Parathyroid adenoma (tissue), 2 donors: ENCODE measurements around the gene KRTAP5-2.

Experiments used
- H2AFZ ChIP-seq: fragments of 300-600 bp; sonication (generic); one replicate; pipeline ENCODE4 v1.7.0; 2017; ENCODE audit warnings: antibody characterized with exemption, mild to moderate bottlenecking
- H3K27ac ChIP-seq: fragments of 300-600 bp; sonication (generic); one replicate; pipeline ENCODE4 v1.7.0; 2017
- H3K27me3 ChIP-seq: fragments of 300-600 bp; sonication (generic); one replicate; pipeline ENCODE4 v1.7.0; 2017; ENCODE audit warnings: low read length; ENCODE audit not compliant: control insufficient read depth, insufficient read depth
- H3K36me3 ChIP-seq: fragments of 300-600 bp; sonication (generic); one replicate; pipeline ENCODE4 v1.7.0; 2017; ENCODE audit warnings: low read length; ENCODE audit not compliant: control insufficient read depth, insufficient read depth
- H3K4me1 ChIP-seq: fragments of 300-600 bp; sonication (generic); one replicate; pipeline ENCODE4 v1.7.0; 2017; ENCODE audit warnings: control low read depth
- H3K4me2 ChIP-seq: fragments of 300-600 bp; sonication (generic); one replicate; pipeline ENCODE4 v1.7.0; 2017; ENCODE audit warnings: low read length
- H3K4me3 ChIP-seq: fragments of 300-600 bp; sonication (generic); one replicate; pipeline ENCODE4 v1.7.0; 2017; ENCODE audit warnings: low read depth, low read length
- H3K79me2 ChIP-seq: fragments of 300-600 bp; sonication (generic); one replicate; pipeline ENCODE4 v1.7.0; 2017; ENCODE audit warnings: control low read depth
- H3K9ac ChIP-seq: fragments of 300-600 bp; sonication (generic); one replicate; pipeline ENCODE4 v1.7.0; 2017; ENCODE audit warnings: mild to moderate bottlenecking
- H3K9me3 ChIP-seq: fragments of 300-600 bp; sonication (generic); one replicate; pipeline ENCODE4 v1.7.0; 2017; ENCODE audit warnings: low read length; ENCODE audit not compliant: control insufficient read depth
- CTCF ChIP-seq: fragments of 300-600 bp; sonication (generic); IDR thresholded peaks from one replicate; pipeline ENCODE4 v1.7.0; 2017; ENCODE audit warnings: antibody characterized with exemption, mild to moderate bottlenecking
- donor health status: primary hyperparathyroidism.

The KRTAP5-2 gene

DNA sequence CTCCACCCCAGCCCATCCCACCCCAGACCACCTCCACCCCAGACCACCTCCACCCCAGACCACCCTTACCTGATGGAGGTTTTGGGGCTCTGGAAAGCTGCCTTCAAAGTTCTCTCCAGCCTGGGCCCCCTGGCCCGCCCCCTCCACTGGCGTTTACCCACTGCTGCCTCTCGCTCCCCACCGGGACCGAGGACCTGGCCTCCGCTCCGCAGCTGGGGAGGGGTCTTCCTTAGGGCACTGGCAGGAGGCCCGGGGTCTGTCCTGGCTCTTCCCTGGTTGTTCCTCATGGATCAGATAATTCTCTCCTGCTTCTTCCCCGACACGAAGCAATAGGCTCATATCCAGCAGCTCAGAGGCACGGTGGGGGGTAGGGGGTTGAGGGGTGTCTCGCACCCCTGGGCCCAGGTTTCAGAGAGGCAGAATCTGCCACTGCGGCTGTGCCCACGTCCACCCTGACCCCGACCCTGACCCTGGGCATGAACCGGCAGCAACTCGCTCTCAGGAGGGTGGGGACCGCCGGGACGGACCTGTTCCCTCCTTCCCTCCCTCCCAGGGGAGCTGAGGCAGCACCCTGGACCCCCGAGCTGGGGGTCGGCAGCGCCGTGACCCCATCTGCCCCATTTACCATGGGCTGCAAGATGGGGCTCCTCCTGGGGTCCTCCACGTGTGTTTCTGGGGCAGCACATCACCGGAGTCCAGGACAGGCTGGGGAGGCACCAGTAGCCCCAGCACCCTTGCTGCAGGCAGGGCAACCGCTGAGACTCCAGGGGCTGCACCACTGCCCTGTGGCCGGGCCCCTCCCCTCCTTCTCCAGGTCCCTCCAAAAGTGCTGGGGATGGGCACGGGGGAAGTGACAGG is 44.4 kb upstream of the KRTAP5-2 start:
- Histone ChIP-seq H2AFZ (no peak overlapping the region), H3K36me3 (no peaks in the 10 kb centered on the region), H3K4me1 (peaks cover 4% of the 10 kb centered on the region), H3K9ac (no peak overlapping the region), H3K79me2 (no peaks in the 10 kb centered on the region), H3K27me3 (no peaks in the 10 kb centered on the region), H3K9me3 (no peaks in the 10 kb centered on the region), H3K4me2 (no peak overlapping the region), H3K27ac (no peak overlapping the region), H3K4me3 (no peak overlapping the region)
- TF ChIP-seq CTCF, result no peak

- H3K9ac ChIP-seq, result no peak overlapping the region
- no peak overlapping the region for H3K27ac ChIP-seq
- TF ChIP-seq CTCF, result no peak
- H3K4me1 ChIP-seq, result peaks cover 4% of the 10 kb centered on the region
- H3K27me3 ChIP-seq, result no peaks in the 10 kb centered on the region
- no peaks in the 10 kb centered on the region for H3K79me2 ChIP-seq
- no peak overlapping the region for H2AFZ ChIP-seq
- no peaks in the 10 kb centered on the region for H3K9me3 ChIP-seq
- H3K36me3 ChIP-seq, result no peaks in the 10 kb centered on the region
- H3K4me2 ChIP-seq, result no peak overlapping the region
- H3K4me3 ChIP-seq, result no peak overlapping the region
Observed at GRCh38 chr11:1641096-1641495, 43.0 kb upstream of the KRTAP5-2 start.

- no peaks in the 10 kb centered on the region for H3K36me3 ChIP-seq
- H3K9ac ChIP-seq, result no peak overlapping the region
- no peak overlapping the region for H3K4me2 ChIP-seq
- H3K27me3 ChIP-seq, result no peaks in the 10 kb centered on the region
- peaks cover 4% of the 10 kb centered on the region for H3K4me1 ChIP-seq
- H3K27ac ChIP-seq, result no peak overlapping the region
- no peaks in the 10 kb centered on the region for H3K79me2 ChIP-seq
- no peak overlapping the region for H3K4me3 ChIP-seq
- no peaks in the 10 kb centered on the region for H3K9me3 ChIP-seq
- peak; percentile 41 for TF ChIP-seq CTCF
- H2AFZ ChIP-seq, result no peak overlapping the region
Observed at GRCh38 chr11:1640076-1640946, 42.2 kb upstream of the KRTAP5-2 start.

DNA sequence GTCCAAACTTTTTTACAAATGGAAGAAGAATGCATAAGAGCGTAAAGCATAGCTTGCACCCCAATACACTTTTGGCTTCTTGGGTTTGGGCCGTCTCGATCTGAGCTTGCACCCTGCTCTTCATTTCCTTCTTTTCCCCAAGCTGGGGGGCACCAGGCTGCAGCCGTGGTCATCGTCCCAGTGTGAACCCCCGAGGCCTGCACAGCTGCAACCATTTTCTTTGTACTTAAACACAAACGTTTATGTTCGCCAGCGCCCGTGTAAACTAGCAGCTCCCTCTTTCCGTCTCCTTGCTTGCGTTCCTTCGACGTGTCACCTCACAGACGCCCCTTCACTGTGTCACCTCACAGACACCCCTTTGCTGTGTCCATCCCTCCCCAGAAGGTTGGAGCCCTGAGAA is 41.6 kb upstream of the KRTAP5-2 start:
- H3K79me2 ChIP-seq, result no peaks in the 10 kb centered on the region
- no peaks in the 10 kb centered on the region for H3K27me3 ChIP-seq
- H3K9ac ChIP-seq, result no peak overlapping the region
- TF ChIP-seq CTCF, result no peak
- H3K4me1 ChIP-seq, result peaks cover 4% of the 10 kb centered on the region
- H2AFZ ChIP-seq, result no peak overlapping the region
- H3K36me3 ChIP-seq, result no peaks in the 10 kb centered on the region
- H3K27ac ChIP-seq, result no peak overlapping the region
- H3K4me3 ChIP-seq, result no peak overlapping the region
- no peak overlapping the region for H3K4me2 ChIP-seq
- H3K9me3 ChIP-seq, result no peaks in the 10 kb centered on the region
